Ovary (tissue), 3 donors: ENCODE data around the gene ALDH3B1.
"Not testable (repeated sequence)": the region's sequence is repeated elsewhere in the genome, so short reads cannot be mapped to it uniquely, and the experiment has no call there.

Experiments
- CTCF ChIP-seq, 3 donors: fragments of 450-650 bp in 2 of 3; fragments of 200-600 bp in 1 of 3; IDR thresholded peaks; one replicate each; pipeline versions ENCODE4 v1.5.1 to v1.8.0; 2016 to 2022; ENCODE audit warnings: antibody characterized with exemption in 3 of 3, mild to moderate bottlenecking in 1 of 3
- POLR2A ChIP-seq: fragments of 450-650 bp; IDR thresholded peaks from one replicate; pipeline ENCODE4 v1.6.1; 2017; ENCODE audit warnings: antibody characterized with exemption, mild to moderate bottlenecking, moderate library complexity
- donor health status: DM: no; HTN: no; CAD: no.

GRCh38 chr11:67964746-67965145, 45.4 kb upstream of the ALDH3B1 start:
- TF ChIP-seq CTCF (IDR thresholded peaks at IDR 0.05); POLR2A: not testable (repeated sequence)
